ENCODE data around the gene TOGARAM1.

TOGARAM1 gene

GRCh38 chr14:45103806-45104205 is 141.8 kb downstream of the TOGARAM1 start:
- DNase-seq, result no peak

GRCh38 chr14:45104561-45104960 is 142.6 kb downstream of the TOGARAM1 start:
- no peak for DNase-seq

GRCh38 chr14:45112896-45113781 is 151.1 kb downstream of the TOGARAM1 start:
- DNase-seq, result no peak

GRCh38 chr14:45114327-45114726 is 152.3 kb downstream of the TOGARAM1 start:
- no peak for DNase-seq

GRCh38 chr14:45118594-45118993 is 156.6 kb downstream of the TOGARAM1 start:
- DNase-seq, result no peak

GRCh38 chr14:45120096-45120495 is 158.1 kb downstream of the TOGARAM1 start:
- DNase-seq, result no peak

- DNase-seq, result no peak
Observed at GRCh38 chr14:45123271-45123670, 161.3 kb downstream of the TOGARAM1 start.
